AG04450 (cell line): ENCODE results near the gene XPNPEP3. TPM values are rescaled to one million over a fixed set of nuclear protein-coding genes. Genes with fewer than 3 reads are reported as not detected.
"Not testable (repeated sequence)": the region's sequence is repeated elsewhere in the genome, so short reads cannot be mapped to it uniquely, and the experiment has no call there.

Experiments used
- CTCF ChIA-PET: fragments of 300-600, 350-600 bp; formaldehyde crosslinking; extraction: SDS; loops from one replicate; lab custom pipeline; 2022; ENCODE audit warnings: antibody characterized with exemption, inconsistent platforms; lab: Charles Lee
- POLR2A ChIA-PET: fragments of 350-600 bp; formaldehyde crosslinking; extraction: SDS; loops from one replicate; lab custom pipeline; 2021; ENCODE audit warnings: antibody characterized with exemption, inconsistent platforms; lab: Yijun Ruan, JAX
- DNase-seq: peaks from one replicate; pipeline ENCODE4 v3.0.0-alpha.2; 2011; ENCODE audit warnings: low read depth, low spot score
- H3K27ac ChIP-seq: one replicate; pipeline ENCODE4 v1.5.1; 2012; ENCODE audit warnings: low read depth, low read length, control low read depth
- H3K27me3 ChIP-seq: one replicate; pipeline ENCODE4 v1.6.0; 2012; ENCODE audit warnings: low read length; ENCODE audit not compliant: control insufficient read depth, insufficient read depth
- H3K4me3 ChIP-seq: 2 replicates; pipeline ENCODE4 v1.5.1; 2011; ENCODE audit warnings: mild to moderate bottlenecking, low read depth, low read length, control low read depth
- H3K9me3 ChIP-seq: 2 replicates; pipeline ENCODE4 v1.5.1; 2012; ENCODE audit warnings: low read length; ENCODE audit not compliant: control insufficient read depth, insufficient read depth
- polyA plus RNA-seq: library from polyadenylated mRNA; depleted of rRNA; stranded (reverse); fragments of >200 nt; gene quantifications from 2 replicates; pipeline ENCODE4 v1.2.3, GENCODE V29; 2011
- TF ChIP-seq, protein P1 (sequence below): IDR thresholded peaks from 2 replicates; pipeline ENCODE4 v1.5.1; 2011; ENCODE audit warnings: low read depth, low read length, control low read depth, inconsistent platforms

Gene XPNPEP3
- polyA plus RNA-seq, 1 experiment, result 26.3 TPM

DNA sequence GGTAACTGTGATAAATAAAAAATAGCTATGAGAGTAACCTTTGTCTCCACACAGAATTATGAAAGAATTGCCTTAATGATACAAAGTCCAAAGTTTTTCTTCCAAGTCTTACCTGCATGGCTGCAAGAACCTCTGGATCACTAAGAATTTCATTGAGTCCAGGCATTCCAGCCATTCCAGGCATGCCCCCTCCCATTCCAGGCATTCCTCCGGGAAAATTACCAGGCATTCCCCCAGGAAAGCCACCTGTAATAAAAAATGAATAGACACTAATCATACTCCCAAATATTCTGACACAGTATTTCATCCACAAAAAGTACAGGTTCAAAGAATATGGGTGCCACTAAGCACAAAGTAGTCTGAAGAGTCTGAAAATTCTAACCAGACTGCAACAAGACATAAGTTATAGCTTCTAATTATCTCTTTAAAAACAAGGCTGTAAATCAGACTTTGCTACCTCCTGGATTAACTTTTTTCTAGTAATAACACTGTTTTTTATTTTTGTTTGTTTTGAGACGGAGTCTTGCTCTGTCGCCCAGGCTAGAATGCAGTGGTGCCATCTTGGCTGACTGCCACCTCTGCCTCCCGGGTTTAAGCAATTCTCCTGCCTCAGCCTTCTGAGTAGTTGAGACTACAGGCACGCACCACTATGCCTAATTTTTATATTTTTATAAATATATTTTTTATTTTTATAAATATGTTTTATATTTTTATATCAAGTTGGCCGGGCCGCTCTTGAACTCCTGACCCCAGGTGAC is 29.8 kb upstream of the XPNPEP3 start:
- CTCF ChIA-PET, result no interaction called here

DNA sequence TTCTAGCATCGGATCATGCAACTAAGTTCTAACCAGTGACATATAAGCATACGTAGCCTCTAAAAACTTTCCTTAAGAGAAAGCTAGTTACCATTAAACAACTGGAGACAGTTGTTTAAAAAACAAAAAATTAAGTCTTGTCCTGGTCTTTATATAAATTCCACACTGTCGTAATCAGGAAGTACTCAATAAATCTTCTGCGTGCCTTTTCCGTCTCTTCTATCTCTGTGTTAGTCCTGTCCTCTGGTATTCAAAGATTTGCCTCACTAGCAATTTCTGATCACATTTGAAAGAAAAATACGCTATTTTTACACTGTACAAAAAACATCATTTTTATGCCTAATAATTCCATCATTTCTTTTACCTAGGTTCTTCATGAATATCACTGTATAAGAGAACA is 27.8 kb upstream of the XPNPEP3 start:
- CTCF ChIA-PET, result interaction anchor here (0.6 kb wide), 1 partner anchor 12 kb away, joined by 4 read pairs; no protein-coding TSS in a partner anchor

More for the DNA sequence above, 29.8 kb upstream of the XPNPEP3 start:
- DNase-seq, result no peak
- no peaks in the 10 kb centered on the region for H3K9me3 ChIP-seq
- TF ChIP-seq, protein P1, sequence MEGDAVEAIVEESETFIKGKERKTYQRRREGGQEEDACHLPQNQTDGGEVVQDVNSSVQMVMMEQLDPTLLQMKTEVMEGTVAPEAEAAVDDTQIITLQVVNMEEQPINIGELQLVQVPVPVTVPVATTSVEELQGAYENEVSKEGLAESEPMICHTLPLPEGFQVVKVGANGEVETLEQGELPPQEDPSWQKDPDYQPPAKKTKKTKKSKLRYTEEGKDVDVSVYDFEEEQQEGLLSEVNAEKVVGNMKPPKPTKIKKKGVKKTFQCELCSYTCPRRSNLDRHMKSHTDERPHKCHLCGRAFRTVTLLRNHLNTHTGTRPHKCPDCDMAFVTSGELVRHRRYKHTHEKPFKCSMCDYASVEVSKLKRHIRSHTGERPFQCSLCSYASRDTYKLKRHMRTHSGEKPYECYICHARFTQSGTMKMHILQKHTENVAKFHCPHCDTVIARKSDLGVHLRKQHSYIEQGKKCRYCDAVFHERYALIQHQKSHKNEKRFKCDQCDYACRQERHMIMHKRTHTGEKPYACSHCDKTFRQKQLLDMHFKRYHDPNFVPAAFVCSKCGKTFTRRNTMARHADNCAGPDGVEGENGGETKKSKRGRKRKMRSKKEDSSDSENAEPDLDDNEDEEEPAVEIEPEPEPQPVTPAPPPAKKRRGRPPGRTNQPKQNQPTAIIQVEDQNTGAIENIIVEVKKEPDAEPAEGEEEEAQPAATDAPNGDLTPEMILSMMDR, result no peak
- POLR2A ChIA-PET, result no interaction called here
- H3K27ac ChIP-seq, result no peak overlapping the region
- H3K27me3 ChIP-seq, result no peaks in the 10 kb centered on the region
- H3K4me3 ChIP-seq, result no peak overlapping the region

DNA sequence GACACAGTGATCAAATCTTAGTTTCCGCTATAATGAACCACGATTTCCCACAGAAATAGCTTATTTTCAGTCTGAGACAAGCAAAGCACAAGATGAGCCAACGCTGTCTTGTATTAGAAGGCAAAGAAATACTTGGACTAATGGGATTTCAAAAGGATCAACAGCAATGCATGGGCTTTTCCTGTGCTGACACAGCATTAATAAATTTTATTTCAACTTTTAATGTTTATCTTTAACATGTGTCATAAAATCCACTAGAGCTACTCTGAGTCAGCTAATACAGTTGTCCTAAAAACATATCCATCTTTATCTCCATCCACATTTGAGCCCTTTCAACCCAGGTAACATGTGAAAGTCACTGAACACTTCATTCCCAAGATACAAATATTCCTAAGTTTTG is 22.3 kb upstream of the XPNPEP3 start:
- POLR2A ChIA-PET, result no interaction called here
- TF ChIP-seq, protein P1, result no peak
- CTCF ChIA-PET, result no interaction called here

More for the DNA sequence above, 27.8 kb upstream of the XPNPEP3 start:
- DNase-seq, result no peak
- POLR2A ChIA-PET, result no interaction called here
- H3K27me3 ChIP-seq, result no peaks in the 10 kb centered on the region
- H3K9me3 ChIP-seq, result no peaks in the 10 kb centered on the region
- TF ChIP-seq, protein P1, result no peak
- H3K27ac ChIP-seq, result no peak overlapping the region
- H3K4me3 ChIP-seq, result no peak overlapping the region

DNA sequence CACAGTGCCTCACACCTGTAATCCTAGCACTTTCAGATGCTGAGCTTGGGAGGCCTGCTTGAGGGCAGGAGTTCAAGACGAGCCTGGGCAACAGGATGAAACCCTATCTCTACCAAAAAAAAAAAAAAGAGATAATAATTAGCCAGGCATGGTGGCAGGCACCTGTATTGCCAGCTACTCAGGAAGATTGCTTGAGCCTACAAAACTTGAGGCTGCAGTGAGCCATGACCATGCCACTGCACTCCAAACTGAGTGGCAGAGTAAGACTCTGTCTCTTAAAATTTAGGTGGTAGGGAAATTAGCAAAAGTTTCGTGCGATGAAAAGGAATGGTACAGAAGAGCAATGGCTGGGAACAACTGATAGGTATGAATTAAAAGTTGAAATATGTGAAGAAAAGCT is 18.5 kb upstream of the XPNPEP3 start:
- no peaks in the 10 kb centered on the region for H3K27me3 ChIP-seq
- TF ChIP-seq, protein P1, result no peak
- no peak for DNase-seq
- ChIA-PET POLR2A (interaction anchor here (0.7 kb wide), 1 partner anchor 281 kb away, joined by 4 read pairs; no protein-coding TSS in a partner anchor), CTCF (no interaction called here)
- no peaks in the 10 kb centered on the region for H3K9me3 ChIP-seq
- no peak overlapping the region for H3K4me3 ChIP-seq
- H3K27ac ChIP-seq, result no peak overlapping the region

More for the DNA sequence above, 22.3 kb upstream of the XPNPEP3 start:
- no peaks in the 10 kb centered on the region for H3K9me3 ChIP-seq
- H3K4me3 ChIP-seq, result no peak overlapping the region
- no peak for DNase-seq
- no peaks in the 10 kb centered on the region for H3K27me3 ChIP-seq
- H3K27ac ChIP-seq, result no peak overlapping the region

DNA sequence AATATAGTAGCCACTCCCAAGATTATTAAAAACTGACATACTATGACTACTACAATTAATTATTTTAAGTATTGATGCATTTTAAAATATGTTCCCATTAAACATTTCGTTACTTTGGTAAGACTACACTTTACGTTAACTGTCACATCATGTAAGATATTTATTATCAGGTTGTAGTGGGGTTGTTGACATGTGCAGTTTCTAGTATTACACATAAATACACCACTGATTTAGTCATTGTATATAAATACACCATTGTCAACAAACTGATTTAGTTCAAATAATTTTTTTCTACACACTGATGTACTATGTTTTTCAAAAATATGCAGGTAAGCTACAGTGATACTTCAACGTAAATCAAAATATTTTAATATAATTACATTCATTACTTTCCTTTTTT is 12.0 kb upstream of the XPNPEP3 start:
- POLR2A ChIA-PET, result interaction anchor here (0.5 kb wide), 1 partner anchor 78 kb away, joined by 3 read pairs; no protein-coding TSS in a partner anchor
- CTCF ChIA-PET, result no interaction called here
- no peak overlapping the region for H3K4me3 ChIP-seq
- TF ChIP-seq, protein P1, result no peak
- no peak overlapping the region for H3K27ac ChIP-seq
- no peaks in the 10 kb centered on the region for H3K27me3 ChIP-seq
- DNase-seq, result no peak
- no peaks in the 10 kb centered on the region for H3K9me3 ChIP-seq

DNA sequence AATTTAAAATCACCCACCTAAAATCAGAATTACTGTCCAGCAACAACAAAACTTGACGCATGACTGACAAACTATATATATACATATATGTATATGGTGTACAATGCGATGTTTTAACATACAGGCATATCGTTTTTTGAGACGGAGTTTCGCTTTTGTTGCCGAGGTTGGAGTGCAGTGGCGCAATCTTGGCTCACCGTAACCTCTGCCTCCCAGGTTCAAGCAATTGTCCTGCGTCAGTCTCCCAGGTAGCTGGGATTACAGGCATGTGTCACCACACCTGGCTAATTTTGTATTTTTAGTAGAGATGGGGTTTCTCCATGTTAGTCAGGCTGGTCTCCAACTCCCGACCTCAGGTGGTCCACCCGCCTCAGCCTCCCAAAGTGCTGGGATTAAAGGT is 11.1 kb upstream of the XPNPEP3 start:
- CTCF ChIA-PET, result not testable (repeated sequence)
- POLR2A ChIA-PET, result interaction anchor here (0.6 kb wide), 1 partner anchor 11 kb away, joined by 3 read pairs; the partner anchor contains the start of genes ST13 and XPNPEP3

More for the DNA sequence above, 11.1 kb upstream of the XPNPEP3 start:
- H3K9me3 ChIP-seq, H3K27me3 ChIP-seq, H3K27ac ChIP-seq, H3K4me3 ChIP-seq, DNase-seq: not testable (repeated sequence)
